PC-3 (cell line): ENCODE data around the gene MAP6. TPM values are rescaled to one million over a fixed set of nuclear protein-coding genes. Genes with fewer than 3 reads are reported as not detected.

Source experiments
- ATAC-seq: fragments of 200-7000 bp; cut with Tn5 transposase; 2 replicates; pipeline ENCODE4 v1.9.1; 2020; ENCODE audit warnings: mild to moderate bottlenecking, moderate library complexity
- BruUV-seq: library from RNA; stranded (reverse); fragments of 400-500 nt; replicated peaks from 2 replicates; lab custom pipeline; 2021; lab: Mats Ljungman, UMichigan
- CTCF ChIA-PET: fragments of 300-600 bp; sonication (Branson Sonifier 250); formaldehyde crosslinking; loops from one replicate; lab custom pipeline; 2022; ENCODE audit warnings: antibody characterized with exemption; lab: Charles Lee
- POLR2A ChIA-PET: fragments of 300-600 bp; sonication (Branson Sonifier 250); formaldehyde crosslinking; loops from one replicate; lab custom pipeline; 2022; ENCODE audit warnings: antibody characterized with exemption; ENCODE audit not compliant: unreplicated experiment; lab: Charles Lee
- DNase-seq: peaks from one replicate; pipeline ENCODE4 v3.0.0-alpha.2; 2015
- H2AFZ ChIP-seq: fragments of 300-600 bp; sonication (generic); 2 replicates; pipeline ENCODE4 v1.6.0; 2016; ENCODE audit warnings: antibody characterized with exemption, low read length
- H3F3A ChIP-seq: fragments of 300-600 bp; sonication (generic); one replicate; pipeline ENCODE4 v1.6.0; 2017; ENCODE audit warnings: antibody characterized with exemption, low read length, control low read depth, mild to moderate bottlenecking; ENCODE audit not compliant: unreplicated experiment
- H3K27ac ChIP-seq: fragments of 300-600 bp; sonication (generic); 2 replicates; pipeline ENCODE4 v1.5.1; 2016; ENCODE audit warnings: mild to moderate bottlenecking, low read length
- H3K27me3 ChIP-seq: fragments of 300-600 bp; sonication (generic); 2 replicates; pipeline ENCODE4 v1.6.1; 2016; ENCODE audit warnings: low read length, mixed read lengths
- H3K36me3 ChIP-seq: fragments of 300-600 bp; sonication (generic); 2 replicates; pipeline ENCODE4 v1.6.1; 2016; ENCODE audit warnings: low read depth, mixed run types, low read length, mixed read lengths
- H3K4me1 ChIP-seq: fragments of 300-600 bp; sonication (generic); 2 replicates; pipeline ENCODE4 v1.5.1; 2016; ENCODE audit warnings: low read length; ENCODE audit not compliant: insufficient read depth
- H3K4me2 ChIP-seq: fragments of 300-600 bp; sonication (generic); 2 replicates; pipeline ENCODE4 v1.6.0; 2016; ENCODE audit warnings: low read length
- H3K4me3 ChIP-seq: fragments of 300-600 bp; sonication (generic); 2 replicates; pipeline ENCODE4 v1.5.1; 2016; ENCODE audit warnings: mild to moderate bottlenecking, low read length, mixed read lengths
- H3K79me2 ChIP-seq: fragments of 300-600 bp; sonication (generic); 2 replicates; pipeline ENCODE4 v1.6.1; 2017; ENCODE audit warnings: low read length, mixed read lengths
- H3K9ac ChIP-seq: fragments of 300-600 bp; sonication (generic); 2 replicates; pipeline ENCODE4 v1.6.0; 2016; ENCODE audit warnings: mild to moderate bottlenecking, low read length
- H3K9me2 ChIP-seq: fragments of 300-600 bp; sonication (generic); replicated peaks from 2 replicates; pipeline ENCODE4 v1.6.1; 2016; ENCODE audit warnings: mixed run types, low read length, mixed read lengths
- H3K9me3 ChIP-seq: fragments of 300-600 bp; sonication (generic); 2 replicates; pipeline ENCODE4 v1.6.1; 2016; ENCODE audit warnings: low read length, mixed read lengths
- H4K20me1 ChIP-seq: fragments of 300-600 bp; sonication (generic); 2 replicates; pipeline ENCODE4 v1.6.1; 2016; ENCODE audit warnings: low read length, mixed read lengths
- CTCF ChIP-seq: fragments of 300-600 bp; sonication (generic); conservative IDR thresholded peaks from 2 replicates; pipeline ENCODE4 v1.5.1; 2017; ENCODE audit warnings: antibody characterized with exemption, low read depth, mild to moderate bottlenecking, low read length
- EZH2 ChIP-seq: fragments of 300-600 bp; sonication (generic); IDR thresholded peaks from one replicate; pipeline ENCODE4 v1.6.1; 2017; ENCODE audit warnings: antibody characterized with exemption, mild to moderate bottlenecking, low read length; ENCODE audit not compliant: unreplicated experiment
- EZH2phosphoT487 ChIP-seq: fragments of 300-600 bp; sonication (generic); IDR thresholded peaks from 2 replicates; pipeline ENCODE4 v1.6.1; 2018; ENCODE audit warnings: mild to moderate bottlenecking, antibody characterized with exemption, low read length, borderline replicate concordance
- intact Hi-C: fragments of 100-400 bp; cut with micrococcal nuclease; formaldehyde crosslinking; loops from 2 replicates; pipeline ENCODE4 v1.9.0; 2023
- total RNA-seq: library from RNA; depleted of rRNA; stranded (reverse); fragments of >200 nt; gene quantifications from 2 replicates; pipeline ENCODE4 v1.2.3, GENCODE V29; 2014

The MAP6 gene
- total RNA-seq, 1 experiment from 2014 or later: 0.47 TPM

- CTCF ChIA-PET: no interaction called here
- H3K27me3 ChIP-seq: no peaks in the 10 kb centered on the region
- no peaks in the 10 kb centered on the region for H3K36me3 ChIP-seq
- peaks cover 9% of the 10 kb centered on the region for H3K4me1 ChIP-seq
- intact Hi-C loops: no loop called here
- no peak overlapping the region for H3K9ac ChIP-seq
- no peak for ATAC-seq
- H2AFZ ChIP-seq: no peak overlapping the region
- DNase-seq: no peak
- H3K9me2 ChIP-seq: no peaks in the 10 kb centered on the region
- H4K20me1 ChIP-seq: no peaks in the 10 kb centered on the region
- H3F3A ChIP-seq: no peaks in the 10 kb centered on the region
- H3K79me2 ChIP-seq: no peaks in the 10 kb centered on the region
- BruUV-seq: no TSS peak
- H3K27ac ChIP-seq: no peak overlapping the region
- no peak overlapping the region for H3K4me3 ChIP-seq
- POLR2A ChIA-PET: no interaction called here
- TF ChIP-seq EZH2phosphoT487 (no peak), EZH2 (no peak)
- no peak overlapping the region for H3K4me2 ChIP-seq
- no peaks in the 10 kb centered on the region for H3K9me3 ChIP-seq
Observed at GRCh38 chr11:75631086-75631730, 37.6 kb downstream of the MAP6 start.

GRCh38 chr11:75627906-75628668 is 40.8 kb downstream of the MAP6 start:
- Histone ChIP-seq H3K4me3 (no peak overlapping the region), H3K9me3 (no peaks in the 10 kb centered on the region), H3K4me2 (no peak overlapping the region), H4K20me1 (no peaks in the 10 kb centered on the region), H3F3A (no peaks in the 10 kb centered on the region), H3K36me3 (no peaks in the 10 kb centered on the region), H3K79me2 (no peaks in the 10 kb centered on the region), H3K4me1 (peaks cover 12% of the 10 kb centered on the region), H3K27me3 (no peaks in the 10 kb centered on the region), H3K9me2 (no peaks in the 10 kb centered on the region), H2AFZ (no peak overlapping the region), H3K27ac (no peak overlapping the region), H3K9ac (no peak overlapping the region)
- ChIA-PET CTCF (no interaction called here), POLR2A (no interaction called here)
- intact Hi-C loops: no loop called here
- no TSS peak for BruUV-seq
- DNase-seq: no peak
- no peak for ATAC-seq
- TF ChIP-seq EZH2 (no peak), CTCF (no peak), EZH2phosphoT487 (no peak)

- peaks cover 12% of the 10 kb centered on the region for H3K4me1 ChIP-seq
- H3K9me2 ChIP-seq: no peaks in the 10 kb centered on the region
- H3K4me3 ChIP-seq: no peak overlapping the region
- H3K4me2 ChIP-seq: peak overlapping the region; percentile 37; the same call in 1 of the 2 replicates
- ChIA-PET POLR2A (no interaction called here), CTCF (no interaction called here)
- H3K9me3 ChIP-seq: no peaks in the 10 kb centered on the region
- H3F3A ChIP-seq: no peaks in the 10 kb centered on the region
- no TSS peak for BruUV-seq
- no peak overlapping the region for H2AFZ ChIP-seq
- ATAC-seq (no peak), DNase-seq (no peak)
- H3K27me3 ChIP-seq: no peaks in the 10 kb centered on the region
- H3K9ac ChIP-seq: no peak overlapping the region
- no peaks in the 10 kb centered on the region for H3K79me2 ChIP-seq
- H3K27ac ChIP-seq: no peak overlapping the region
- no peaks in the 10 kb centered on the region for H3K36me3 ChIP-seq
- no peak for TF ChIP-seq CTCF
- no peak for TF ChIP-seq EZH2phosphoT487
- TF ChIP-seq EZH2: no peak
- H4K20me1 ChIP-seq: no peaks in the 10 kb centered on the region
- intact Hi-C loops: no loop called here
Observed at GRCh38 chr11:75626889-75627529, 41.8 kb downstream of the MAP6 start.
